GM21390 (cell line): Measurements from ENCODE around the gene LNX2.
"Not testable (repeated sequence)": the region's sequence is repeated elsewhere in the genome, so short reads cannot be mapped to it uniquely, and the experiment has no call there.

Experiments
- ATAC-seq: cut with Tn5 transposase; IDR thresholded peaks from one replicate; pipeline ENCODE4 v1.9.1; 2021; ENCODE audit not compliant: unreplicated experiment

Gene LNX2

GRCh38 chr13:27638001-27638400, 17.7 kb upstream of the LNX2 start:
- no peak for ATAC-seq

GRCh38 chr13:27637289-27637626, 16.9 kb upstream of the LNX2 start:
- no peak for ATAC-seq

- no peak for ATAC-seq
Measured at GRCh38 chr13:27636589-27637288, 16.4 kb upstream of the LNX2 start.

- ATAC-seq: no peak
Measured at GRCh38 chr13:27635266-27635665, 14.9 kb upstream of the LNX2 start.

DNA sequence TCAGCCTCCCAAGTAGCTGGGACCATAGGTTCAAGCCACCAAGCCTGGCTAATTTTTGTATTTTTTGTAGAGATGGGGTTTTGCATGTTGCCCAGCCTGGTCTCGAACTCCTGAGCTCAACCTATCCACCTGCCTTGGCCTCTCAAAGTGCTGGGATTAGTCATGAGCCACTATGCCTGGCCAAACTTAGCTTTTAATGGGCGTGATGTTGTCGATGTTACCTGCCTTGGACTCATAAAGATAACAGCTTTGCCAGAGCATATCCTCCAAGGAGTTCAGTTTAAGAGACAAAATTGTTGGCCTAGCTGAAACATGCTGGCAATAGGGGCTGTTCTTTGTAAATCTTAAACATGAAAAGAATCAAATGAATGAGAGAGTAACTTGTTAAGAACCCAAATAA, 14.5 kb upstream of the LNX2 start:
- no peak for ATAC-seq

- no peak for ATAC-seq
Measured at GRCh38 chr13:27634231-27634630, 13.9 kb upstream of the LNX2 start.

- no peak for ATAC-seq
Measured at GRCh38 chr13:27632648-27633047, 12.3 kb upstream of the LNX2 start.

DNA sequence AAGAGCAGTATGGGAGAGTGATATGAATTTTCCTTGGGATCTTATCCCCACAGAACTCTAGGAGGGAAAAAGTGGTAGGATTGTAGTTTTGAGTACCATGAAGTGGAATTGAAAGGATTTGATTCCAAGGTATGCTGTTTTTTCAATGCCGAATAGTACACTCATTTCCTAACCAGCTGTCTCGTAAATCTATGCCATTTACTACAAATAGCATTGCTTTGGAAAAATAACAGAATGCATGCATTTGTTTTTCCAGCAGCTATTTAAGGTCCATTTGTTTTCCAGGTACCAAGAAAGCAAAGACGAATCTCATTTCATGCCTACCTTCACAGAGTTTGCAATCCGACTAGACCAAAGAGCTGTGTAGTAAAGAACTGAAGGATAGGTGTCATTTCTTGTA, 11.9 kb upstream of the LNX2 start:
- no peak for ATAC-seq

GRCh38 chr13:27631665-27632064, 11.3 kb upstream of the LNX2 start:
- ATAC-seq: no peak

DNA sequence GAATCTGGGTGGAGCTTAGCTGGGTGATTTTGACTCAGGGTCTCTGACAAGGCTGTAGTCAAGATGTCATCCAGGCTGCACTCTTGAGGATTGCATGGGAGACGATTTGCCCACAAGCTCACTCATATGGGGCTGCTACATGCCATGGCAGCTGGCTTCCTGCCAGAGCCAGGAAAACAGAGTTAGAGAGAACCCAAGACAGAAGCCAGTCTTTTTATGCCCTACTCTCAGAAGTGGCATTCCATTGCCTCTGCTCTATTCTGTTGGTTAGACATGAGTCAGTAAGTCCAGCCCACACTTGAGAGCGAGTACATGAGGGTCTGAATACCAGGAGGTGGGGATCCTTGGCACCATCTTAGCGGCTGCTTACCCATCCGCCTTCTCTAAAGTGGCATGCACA, 10.8 kb upstream of the LNX2 start:
- ATAC-seq: no peak

GRCh38 chr13:27628766-27629165, 8.4 kb upstream of the LNX2 start:
- ATAC-seq: not testable (repeated sequence)

- ATAC-seq: no peak
Measured at GRCh38 chr13:27628081-27628480, 7.8 kb upstream of the LNX2 start.

DNA sequence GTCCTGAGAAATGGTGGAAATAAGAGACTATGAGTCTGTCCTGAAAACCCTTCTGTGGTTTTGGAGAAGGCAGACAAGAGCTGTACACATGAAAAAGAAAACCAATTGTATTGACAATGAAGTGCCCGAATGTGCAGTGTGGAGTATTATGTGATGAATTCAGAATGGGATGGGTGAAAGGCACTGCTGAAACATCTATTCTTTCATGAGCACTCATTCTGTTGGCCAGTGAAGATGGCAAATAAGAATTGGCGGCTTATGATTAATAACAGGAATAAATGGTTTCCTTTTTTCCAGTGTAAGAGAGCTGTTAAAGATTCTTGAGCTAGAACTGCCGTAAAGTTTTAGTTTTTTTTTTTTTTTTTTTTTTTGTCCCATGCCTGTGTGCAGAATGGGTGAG, 7.1 kb upstream of the LNX2 start:
- no peak for ATAC-seq

DNA sequence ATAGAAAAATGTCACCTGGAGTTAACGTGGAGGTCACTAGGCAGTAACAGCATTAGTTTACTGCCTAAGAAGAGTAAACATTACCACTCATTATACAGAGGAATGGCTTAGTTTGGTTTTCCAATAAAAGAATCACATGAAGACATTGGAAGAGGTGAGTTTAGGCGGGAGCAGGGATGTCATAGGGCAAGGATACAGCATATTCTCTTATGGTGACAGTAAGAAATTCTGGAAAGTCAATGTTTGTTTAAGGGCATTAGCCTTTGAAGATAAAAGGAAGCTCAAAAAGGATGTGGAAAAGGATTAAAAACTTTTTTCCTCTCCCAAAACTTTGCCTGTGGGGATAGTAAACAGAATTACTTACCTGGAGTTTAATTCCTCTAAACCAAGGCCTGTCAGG, 5.5 kb upstream of the LNX2 start:
- ATAC-seq: no peak

DNA sequence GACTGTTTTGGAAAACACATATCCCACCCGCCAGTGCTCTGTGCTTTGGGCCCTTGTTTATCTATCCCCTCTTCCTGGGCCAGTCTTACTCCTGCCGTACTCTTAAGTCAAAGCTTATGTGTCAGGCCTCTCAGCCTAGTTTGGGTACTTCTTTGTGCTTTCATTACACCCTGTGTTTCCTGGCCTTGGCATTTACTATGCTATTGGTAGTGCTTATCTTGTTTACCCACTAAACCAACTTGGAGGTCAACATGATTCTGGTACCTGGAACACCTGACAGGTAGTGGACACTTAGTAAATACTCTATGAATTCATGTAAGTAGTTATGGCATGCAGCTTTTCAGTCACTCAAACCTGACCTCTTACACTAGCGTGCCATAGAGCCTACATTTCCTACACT, 3.7 kb upstream of the LNX2 start:
- ATAC-seq: no peak

DNA sequence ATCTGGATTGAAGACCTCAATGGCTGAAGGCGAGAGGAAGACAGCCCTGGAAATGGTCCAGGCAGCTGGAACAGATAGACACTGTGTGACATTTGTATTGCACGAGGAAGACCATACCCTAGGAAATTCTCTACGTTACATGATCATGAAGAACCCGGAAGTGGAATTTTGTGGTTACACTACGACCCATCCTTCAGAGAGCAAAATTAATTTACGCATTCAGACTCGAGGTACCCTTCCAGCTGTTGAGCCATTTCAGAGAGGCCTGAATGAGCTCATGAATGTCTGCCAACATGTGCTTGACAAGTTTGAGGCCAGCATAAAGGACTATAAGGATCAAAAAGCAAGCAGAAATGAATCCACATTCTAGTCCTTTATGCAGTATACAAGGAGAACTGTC, 2.6 kb upstream of the LNX2 start:
- no peak for ATAC-seq

DNA sequence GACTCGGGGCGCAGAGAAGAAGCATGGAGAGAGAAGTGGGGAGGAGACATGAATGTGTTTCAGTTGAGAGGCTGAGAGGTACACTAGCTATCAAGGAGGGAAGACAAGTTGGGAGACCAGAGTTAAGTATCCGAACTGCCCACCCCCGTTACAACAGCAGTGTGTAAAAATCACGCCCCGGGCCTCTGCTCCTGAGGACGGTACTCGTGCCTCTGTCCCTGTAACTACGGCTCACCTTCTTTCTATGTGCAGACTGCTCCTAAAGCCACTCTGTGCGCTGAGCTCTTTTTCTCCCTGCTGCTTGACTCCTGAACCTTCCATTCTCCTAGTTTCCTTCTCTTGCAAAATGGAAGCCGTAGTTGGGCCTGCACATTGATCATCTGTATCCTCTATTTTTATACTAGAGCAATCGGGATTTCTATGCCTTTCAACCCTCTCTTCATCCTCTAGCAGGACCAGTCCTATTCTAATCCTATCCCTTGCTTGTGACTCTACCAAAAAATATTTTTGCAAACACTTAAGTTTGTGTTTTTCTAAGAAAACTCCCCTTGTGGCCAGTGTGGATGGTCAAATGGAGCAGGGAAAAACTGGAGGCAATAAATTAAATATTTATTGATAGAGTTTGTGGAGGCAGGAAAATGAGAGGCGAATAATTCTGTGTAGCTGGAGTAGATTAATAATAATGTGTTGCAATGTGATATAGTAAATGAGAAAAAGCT, 1.9 kb upstream of the LNX2 start:
- ATAC-seq: no peak

DNA sequence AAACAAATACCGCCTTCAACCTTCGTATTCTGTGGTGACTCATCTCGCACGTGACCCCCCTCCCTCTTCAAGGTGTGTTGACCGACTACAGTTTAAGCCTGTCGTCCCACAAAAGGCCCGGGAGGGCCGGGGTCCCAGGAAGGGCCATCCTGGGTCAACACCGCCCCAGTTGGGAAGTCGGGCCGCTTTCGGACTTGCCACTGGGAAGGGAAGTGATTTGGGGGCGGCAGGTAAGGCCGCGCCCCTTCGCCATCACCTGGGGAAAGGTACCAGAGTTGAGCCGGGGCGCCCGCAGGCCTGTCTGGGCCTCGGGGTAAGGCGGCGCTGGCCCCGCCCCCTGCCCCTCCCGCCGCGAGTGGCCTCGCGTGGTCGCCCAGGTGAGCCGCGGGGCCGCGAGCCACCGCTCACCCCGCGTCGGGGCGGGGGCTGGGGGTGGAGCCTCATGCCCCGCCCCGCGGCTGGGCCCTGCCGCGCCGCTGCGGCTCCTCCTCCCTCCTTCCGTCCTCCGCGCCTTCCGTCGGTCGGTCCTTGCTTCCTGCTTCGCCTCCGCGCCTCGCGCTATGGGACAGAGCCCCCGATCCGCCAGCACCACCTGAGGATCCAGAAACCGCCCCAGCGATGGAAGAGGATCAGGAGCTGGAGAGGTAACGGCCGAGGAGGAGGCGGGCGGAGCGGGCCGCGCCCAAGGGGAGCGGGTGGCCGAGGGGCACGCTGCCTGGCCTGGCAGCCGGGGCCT, 1.2 kb upstream of the LNX2 start, which contains the start of gene POLR1D:
TSS of gene POLR1D (plus strand) at position 527 of the 736 bp plus-strand sequence. CDS start at position 619, 92 bp downstream.
- ATAC-seq: peak; percentile 56

- ATAC-seq: no peak
Measured at GRCh38 chr13:27621116-27621365, 712 bp upstream of the LNX2 start.

- ATAC-seq: peak; percentile 31
Measured at GRCh38 chr13:27619728-27620376, 477 bp downstream of the LNX2 start.

- no peak for ATAC-seq
Measured at GRCh38 chr13:27619093-27619727, 1.1 kb downstream of the LNX2 start.
